Natural killer cell (primary cell): Measurements from ENCODE around the gene SYNCRIP. TPM values are rescaled to one million over a fixed set of nuclear protein-coding genes. Genes with fewer than 3 reads are reported as not detected.

Source experiments
- ATAC-seq, 3 donors: fragments of 150-1000 bp in 2 of 3; fragments of 200-7000 bp in 1 of 3; cut with Tn5 transposase; 1 replicate in 1 of 3; 2 replicates in 2 of 3; pipeline ENCODE4 v1.10.0; 2021; ENCODE audit warnings: mild to moderate bottlenecking in 2 of 3, moderate library complexity in 2 of 3
- DNase-seq, 2 donors: peaks; one replicate each; pipeline versions ENCODE4 v3.0.0 to v3.0.0-alpha.2; 2013 to 2021; ENCODE audit warnings: mixed read lengths in 1 of 2
- H3K27ac ChIP-seq: one replicate; pipeline ENCODE4 v1.5.1; 2013; ENCODE audit warnings: mild to moderate bottlenecking, low read length
- H3K27me3 ChIP-seq: one replicate; pipeline ENCODE4 v1.6.1; 2013; ENCODE audit warnings: low read length; ENCODE audit not compliant: control insufficient read depth, insufficient read depth
- H3K36me3 ChIP-seq: one replicate; pipeline ENCODE4 v1.6.1; 2013; ENCODE audit warnings: low read length; ENCODE audit not compliant: control insufficient read depth, insufficient read depth
- H3K4me1 ChIP-seq: one replicate; pipeline ENCODE4 v1.6.1; 2013; ENCODE audit warnings: low read length; ENCODE audit not compliant: control insufficient read depth, insufficient read depth
- H3K4me3 ChIP-seq: one replicate; pipeline ENCODE4 v1.5.1; 2013; ENCODE audit warnings: low read length
- H3K9me3 ChIP-seq: one replicate; pipeline ENCODE4 v1.6.1; 2013; ENCODE audit warnings: low read length; ENCODE audit not compliant: control insufficient read depth, insufficient read depth
- H3K27ac Mint-ChIP-seq, 2 donors: one replicate each; pipeline ENCODE4 v1.8.0; 2022; ENCODE audit warnings: mild to moderate bottlenecking in 2 of 2, mixed read lengths in 2 of 2, moderate library complexity in 1 of 2
- H3K27me3 Mint-ChIP-seq, 2 donors: one replicate each; pipeline ENCODE4 v1.8.0; 2022; ENCODE audit warnings: low read depth in 2 of 2, mixed read lengths in 2 of 2
- H3K36me3 Mint-ChIP-seq: one replicate; pipeline ENCODE4 v1.8.0; 2022; ENCODE audit warnings: mixed read lengths
- H3K4me1 Mint-ChIP-seq, 2 donors: one replicate each; pipeline ENCODE4 v1.8.0; 2022; ENCODE audit warnings: mixed read lengths in 2 of 2
- H3K4me3 Mint-ChIP-seq: one replicate; pipeline ENCODE4 v1.8.0; 2022; ENCODE audit warnings: mild to moderate bottlenecking, moderate library complexity, mixed read lengths
- H3K9me3 Mint-ChIP-seq, 2 donors: one replicate each; pipeline ENCODE4 v1.8.0; 2022; ENCODE audit warnings: mixed read lengths in 2 of 2
- CTCF ChIP-seq: fragments of 200-600 bp; IDR thresholded peaks from one replicate; pipeline ENCODE4 v1.8.0; 2022; ENCODE audit warnings: antibody characterized with exemption
- WGBS: methylation state at CpG from one replicate; pipeline ENCODE4 v1.1.7; 2013; ENCODE audit warnings: missing lambda C conversion rate; ENCODE audit not compliant: insufficient coverage; 5-methylcytosine and 5-hydroxymethylcytosine counted together
- intact Hi-C: fragments of 100-400 bp; cut with micrococcal nuclease; formaldehyde crosslinking; loops from one replicate; pipeline ENCODE4 v1.14.2; 2022
- total RNA-seq, 4 donors: library from RNA; stranded (reverse); fragments of 120-200 nt in 1 of 4; gene quantifications; one replicate each; pipeline versions ENCODE4 v1.2.3 to v1.2.4, GENCODE V29; 2013 to 2022

SYNCRIP gene
- total RNA-seq, 3 donors from 2014 or later (not counting 1 experiment from before 2014, with no cell fraction given), result 65.8 to 99.1 (median 80.9) TPM

- intact Hi-C loops, result loop anchor here (1.0 kb wide), 2 partner anchors 35 to 49 kb away; no protein-coding TSS in a partner anchor
- H3K36me3 Mint-ChIP-seq, result peaks cover 10% of the 10 kb centered on the region
- ATAC-seq (peak; percentile 27 to 46 (median 29)), DNase-seq (peak; percentile 66 to 78)
- WGBS, result under 1% methylated on average over 71 of the region's 75 CpGs
- Histone ChIP-seq H3K36me3 (peaks cover 19% of the 10 kb centered on the region), H3K27me3 (no peaks in the 10 kb centered on the region), H3K4me1 (peaks cover 10% of the 10 kb centered on the region), H3K27ac (peak overlapping the region; percentile 95), H3K9me3 (no peaks in the 10 kb centered on the region), H3K4me3 (peak overlapping the region; percentile 95)
- H3K27ac Mint-ChIP-seq, result peak overlapping the region; percentile 94 to 98
- TF ChIP-seq CTCF, result no peak
- no peaks in the 10 kb centered on the region for H3K27me3 Mint-ChIP-seq
- H3K9me3 Mint-ChIP-seq, result no peaks in the 10 kb centered on the region
- H3K4me1 Mint-ChIP-seq, result peaks cover 28 to 53% of the 10 kb centered on the region in 2 donors
- peak overlapping the region; percentile 87 for H3K4me3 Mint-ChIP-seq
These were observed 1.0 kb upstream of the SYNCRIP start for GRCh38 chr6:85643537-85644278.

- peak in 2 of 3 donors; percentile 0 to 2 for ATAC-seq
- peak overlapping the region; percentile 100 for H3K27ac ChIP-seq
- H3K27me3 Mint-ChIP-seq, result no peaks in the 10 kb centered on the region
- intact Hi-C loops, result no loop called here
- peak; percentile 54 to 73 for DNase-seq
- peaks cover 31% of the 10 kb centered on the region for H3K36me3 ChIP-seq
- under 1% methylated on average over 85 of the region's 85 CpGs for WGBS
- peak overlapping the region; percentile 87 for H3K4me3 Mint-ChIP-seq
- H3K9me3 ChIP-seq, result no peaks in the 10 kb centered on the region
- no peaks in the 10 kb centered on the region for H3K27me3 ChIP-seq
- peaks cover 17% of the 10 kb centered on the region for H3K36me3 Mint-ChIP-seq
- H3K4me3 ChIP-seq, result peak overlapping the region; percentile 95
- H3K27ac Mint-ChIP-seq, result peak overlapping the region; percentile 94 to 98
- TF ChIP-seq CTCF, result no peak
- H3K9me3 Mint-ChIP-seq, result no peaks in the 10 kb centered on the region
- peaks cover 10% of the 10 kb centered on the region for H3K4me1 ChIP-seq
- peaks cover 40 to 66% of the 10 kb centered on the region in 2 donors for H3K4me1 Mint-ChIP-seq
These were observed 551 bp downstream of the SYNCRIP start for GRCh38 chr6:85641897-85642773.

- no peak for ATAC-seq
- H3K4me1 Mint-ChIP-seq, result peaks cover 41 to 69% of the 10 kb centered on the region in 2 donors
- peak overlapping the region; percentile 94 to 98 for H3K27ac Mint-ChIP-seq
- TF ChIP-seq CTCF, result no peak
- H3K27me3 ChIP-seq, result no peaks in the 10 kb centered on the region
- peaks cover 37% of the 10 kb centered on the region for H3K36me3 ChIP-seq
- intact Hi-C loops, result no loop called here
- H3K27ac ChIP-seq, result no peak overlapping the region
- no peaks in the 10 kb centered on the region for H3K9me3 ChIP-seq
- H3K27me3 Mint-ChIP-seq, result no peaks in the 10 kb centered on the region
- peak overlapping the region; percentile 95 for H3K4me3 ChIP-seq
- H3K4me1 ChIP-seq, result peaks cover 10% of the 10 kb centered on the region
- H3K4me3 Mint-ChIP-seq, result peak overlapping the region; percentile 87
- peaks cover 18% of the 10 kb centered on the region for H3K36me3 Mint-ChIP-seq
- no peaks in the 10 kb centered on the region for H3K9me3 Mint-ChIP-seq
- no peak for DNase-seq
- WGBS, result under 1% methylated on average over 9 of the region's 14 CpGs
These were observed 1.2 kb downstream of the SYNCRIP start for GRCh38 chr6:85641522-85641896.
